Measurements from ENCODE around the gene JOSD2. TPM values are rescaled to one million over a fixed set of nuclear protein-coding genes. Genes with fewer than 3 reads are reported as not detected.
A peak's percentile ranks its signal among the peaks of the same experiment; 100 is the strongest.

The JOSD2 gene
- total RNA-seq, 1 donor from 2014 or later: 28.6 TPM

DNA sequence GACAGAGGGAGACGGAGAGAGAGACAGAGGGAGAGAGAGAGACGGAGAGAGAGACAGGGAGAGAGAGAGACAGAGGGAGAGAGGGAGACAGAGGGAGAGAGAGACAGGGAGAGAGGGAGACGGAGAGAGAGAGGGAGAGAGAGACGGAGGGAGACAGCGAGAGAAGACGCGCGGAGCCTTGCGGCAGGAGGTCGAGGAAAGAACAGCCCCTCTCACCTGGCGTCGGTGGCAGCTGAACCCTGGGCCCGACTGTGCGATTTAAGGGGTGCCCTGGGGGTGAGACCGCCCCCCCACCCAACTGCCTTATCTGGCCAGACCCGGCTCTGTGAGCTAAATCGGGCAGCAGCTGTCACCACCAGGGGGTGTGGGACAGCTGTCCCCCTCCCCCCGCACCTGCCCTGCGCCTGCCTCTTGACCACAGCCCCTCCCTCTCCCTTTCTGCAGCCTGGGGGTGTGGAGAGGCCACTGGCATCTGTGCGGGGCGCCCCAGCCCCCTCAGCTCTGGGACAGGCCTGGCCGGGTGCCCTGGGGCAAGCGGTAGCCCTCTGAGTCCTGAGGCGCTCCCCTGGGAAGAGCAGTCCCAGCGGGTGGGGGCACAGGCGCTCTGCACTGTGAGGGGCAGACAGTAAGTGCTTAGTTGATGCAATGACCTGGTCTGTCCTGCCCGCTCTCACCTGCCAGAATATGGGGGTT, 10.8 kb downstream of the JOSD2 start:
- Histone ChIP-seq H3K27ac (replicated peaks) (peak overlapping the region; percentile 98), H3K4me3 (peak overlapping the region; percentile 70), H3K27me3 (ENCODE audit: low read depth) (no peaks in the 10 kb centered on the region), H3K36me3 (no peaks in the 10 kb centered on the region), H3K4me1 (peaks cover 8% of the 10 kb centered on the region), H3K9me3 (replicated peaks) (no peaks in the 10 kb centered on the region)
- intact Hi-C loops (cut with micrococcal nuclease): no loop called here
- peak; percentile 83 for DNase-seq
- TF ChIP-seq, protein P1, sequence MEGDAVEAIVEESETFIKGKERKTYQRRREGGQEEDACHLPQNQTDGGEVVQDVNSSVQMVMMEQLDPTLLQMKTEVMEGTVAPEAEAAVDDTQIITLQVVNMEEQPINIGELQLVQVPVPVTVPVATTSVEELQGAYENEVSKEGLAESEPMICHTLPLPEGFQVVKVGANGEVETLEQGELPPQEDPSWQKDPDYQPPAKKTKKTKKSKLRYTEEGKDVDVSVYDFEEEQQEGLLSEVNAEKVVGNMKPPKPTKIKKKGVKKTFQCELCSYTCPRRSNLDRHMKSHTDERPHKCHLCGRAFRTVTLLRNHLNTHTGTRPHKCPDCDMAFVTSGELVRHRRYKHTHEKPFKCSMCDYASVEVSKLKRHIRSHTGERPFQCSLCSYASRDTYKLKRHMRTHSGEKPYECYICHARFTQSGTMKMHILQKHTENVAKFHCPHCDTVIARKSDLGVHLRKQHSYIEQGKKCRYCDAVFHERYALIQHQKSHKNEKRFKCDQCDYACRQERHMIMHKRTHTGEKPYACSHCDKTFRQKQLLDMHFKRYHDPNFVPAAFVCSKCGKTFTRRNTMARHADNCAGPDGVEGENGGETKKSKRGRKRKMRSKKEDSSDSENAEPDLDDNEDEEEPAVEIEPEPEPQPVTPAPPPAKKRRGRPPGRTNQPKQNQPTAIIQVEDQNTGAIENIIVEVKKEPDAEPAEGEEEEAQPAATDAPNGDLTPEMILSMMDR (IDR thresholded peaks at IDR 0.05; ENCODE audit: borderline replicate concordance): no peak

GRCh38 chr19:50498219-50499056, 12.6 kb downstream of the JOSD2 start:
- Histone ChIP-seq H3K4me3 (peak overlapping the region; percentile 51), H3K4me1 (peaks cover 8% of the 10 kb centered on the region), H3K36me3 (no peaks in the 10 kb centered on the region), H3K27me3 (ENCODE audit: low read depth) (no peaks in the 10 kb centered on the region), H3K27ac (replicated peaks) (peak overlapping the region; percentile 68), H3K9me3 (replicated peaks) (no peaks in the 10 kb centered on the region)
- TF ChIP-seq, protein P1 (IDR thresholded peaks at IDR 0.05; ENCODE audit: borderline replicate concordance): no peak
- intact Hi-C loops (cut with micrococcal nuclease): no loop called here
- no peak for DNase-seq

DNA sequence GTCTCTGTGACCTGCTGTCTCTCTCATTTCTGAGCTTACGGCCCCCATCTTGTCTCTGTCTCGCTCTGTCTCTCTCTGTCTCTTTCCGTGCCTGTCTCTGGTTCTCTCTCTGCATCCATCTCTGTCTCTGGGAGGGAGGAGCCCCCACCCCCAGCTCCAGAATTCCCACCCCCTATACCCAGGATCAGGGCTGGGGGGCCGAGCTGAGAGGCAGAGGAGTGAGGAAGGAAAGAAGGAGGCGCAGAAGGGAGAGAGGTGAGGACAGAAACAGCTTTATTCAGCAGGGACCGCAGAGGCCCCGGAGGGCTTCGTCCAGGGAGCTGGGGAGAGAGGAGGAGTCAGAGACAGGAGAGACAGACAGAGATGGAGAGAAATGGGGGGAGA, 14.0 kb downstream of the JOSD2 start:
- Histone ChIP-seq H3K27ac (replicated peaks) (peak overlapping the region; percentile 56), H3K9me3 (replicated peaks) (no peaks in the 10 kb centered on the region), H3K36me3 (no peaks in the 10 kb centered on the region), H3K27me3 (ENCODE audit: low read depth) (no peaks in the 10 kb centered on the region), H3K4me1 (peaks cover 3% of the 10 kb centered on the region), H3K4me3 (peak overlapping the region; percentile 6)
- TF ChIP-seq, protein P1 (IDR thresholded peaks at IDR 0.05; ENCODE audit: borderline replicate concordance): no peak
- intact Hi-C loops (cut with micrococcal nuclease): no loop called here
- peak; percentile 49 for DNase-seq

DNA sequence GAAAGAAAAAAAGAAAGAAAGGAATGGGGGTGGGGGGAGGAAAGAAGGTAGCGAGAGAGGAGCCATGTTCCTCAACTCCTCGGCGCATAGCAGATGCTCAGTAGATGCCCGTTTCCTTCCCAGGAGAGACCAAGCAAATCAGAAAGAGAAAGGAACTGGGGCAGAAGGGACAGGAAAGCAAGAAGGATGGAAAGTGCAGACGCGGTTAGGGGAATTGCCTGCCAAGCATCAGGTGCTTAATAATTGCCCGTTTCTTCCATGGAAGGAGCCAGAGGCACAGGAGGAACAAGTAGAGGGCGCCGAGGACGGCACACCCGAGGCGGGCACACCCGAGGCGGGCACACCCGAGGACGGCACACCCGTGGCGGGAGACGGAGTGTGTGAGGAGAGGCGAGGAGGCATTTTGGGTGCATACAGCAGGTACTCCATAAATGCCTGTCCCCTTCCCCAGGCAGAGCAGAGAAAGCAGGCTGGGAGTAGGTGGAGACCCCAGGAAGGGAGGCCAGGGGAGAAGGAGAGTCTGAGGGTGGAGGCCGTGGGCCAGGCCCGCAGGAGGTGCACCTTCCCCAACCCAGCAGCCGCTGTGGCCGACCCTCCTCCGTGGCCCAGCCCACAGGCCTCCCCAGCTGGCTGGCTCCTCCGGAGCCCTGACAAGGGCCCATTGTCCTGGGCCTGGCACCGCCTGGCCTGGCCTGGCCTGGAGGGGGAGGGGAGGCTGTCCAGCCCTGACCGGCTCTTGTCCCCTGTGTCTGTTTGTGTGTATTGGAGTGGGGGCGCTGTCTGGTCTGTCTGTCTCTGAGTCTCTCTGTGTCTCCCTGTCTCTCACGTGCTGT, 14.6 kb downstream of the JOSD2 start:
- Histone ChIP-seq H3K27ac (replicated peaks) (peak overlapping the region; percentile 56), H3K9me3 (replicated peaks) (no peaks in the 10 kb centered on the region), H3K4me3 (no peak overlapping the region), H3K36me3 (no peaks in the 10 kb centered on the region), H3K4me1 (peaks cover 9% of the 10 kb centered on the region), H3K27me3 (ENCODE audit: low read depth) (no peaks in the 10 kb centered on the region)
- DNase-seq: peak; percentile 74
- TF ChIP-seq, protein P1 (IDR thresholded peaks at IDR 0.05; ENCODE audit: borderline replicate concordance): no peak
- intact Hi-C loops (cut with micrococcal nuclease): no loop called here

DNA sequence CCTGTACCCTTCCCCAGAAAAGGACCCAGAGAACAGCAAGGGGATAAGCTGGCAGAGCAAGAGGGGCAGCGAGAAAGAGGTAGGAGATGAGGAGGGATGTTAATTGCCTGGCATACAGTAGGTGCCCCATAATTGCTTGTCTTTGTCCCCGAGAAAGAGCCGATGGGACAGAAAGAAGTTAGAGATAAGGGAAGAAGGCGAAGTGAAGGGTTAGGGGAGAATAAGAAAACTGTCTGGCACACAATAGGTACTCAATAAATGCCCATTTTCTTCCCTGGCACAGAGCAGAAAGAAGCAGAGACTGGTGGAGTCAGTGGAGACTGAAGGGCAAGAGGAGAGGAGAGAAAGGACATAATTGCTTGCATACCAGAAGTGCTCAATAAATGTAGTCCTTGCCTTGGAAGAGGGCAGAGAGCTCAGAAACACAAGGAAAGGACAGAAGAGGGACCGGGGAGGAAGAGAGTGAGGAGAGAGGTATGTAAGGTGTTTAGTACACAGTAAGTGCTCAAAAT, 15.9 kb downstream of the JOSD2 start:
- no peak for DNase-seq
- H3K36me3 ChIP-seq: no peaks in the 10 kb centered on the region
- no peaks in the 10 kb centered on the region for H3K27me3 ChIP-seq (ENCODE audit: low read depth)
- H3K4me1 ChIP-seq: peaks cover 20% of the 10 kb centered on the region
- H3K27ac ChIP-seq (replicated peaks): peak overlapping the region; percentile 5
- intact Hi-C loops (cut with micrococcal nuclease): no loop called here
- peaks cover 5% of the 10 kb centered on the region for H3K9me3 ChIP-seq (replicated peaks)
- H3K4me3 ChIP-seq: no peak overlapping the region
- TF ChIP-seq, protein P1 (IDR thresholded peaks at IDR 0.05; ENCODE audit: borderline replicate concordance): no peak
